WTC11 (cell line): ENCODE measurements around the gene TBL1Y. TPM values are rescaled to one million over a fixed set of nuclear protein-coding genes. Genes with fewer than 3 reads are reported as not detected.

ENCODE experiments used
- ATAC-seq: fragments of 200-7000 bp; cut with Tn5 transposase; 2 replicates; pipeline ENCODE4 v1.10.0; 2021; ENCODE audit warnings: mild to moderate bottlenecking, moderate library complexity
- CTCF ChIA-PET: fragments of 300-600 bp; sonication (Branson Sonifier 250); formaldehyde crosslinking; loops from one replicate; lab custom pipeline; 2021; ENCODE audit warnings: antibody characterized with exemption; lab: Charles Lee
- POLR2A ChIA-PET: fragments of 350-600 bp; sonication (Branson Sonifier 250); formaldehyde crosslinking; loops from one replicate; lab custom pipeline; 2021; ENCODE audit warnings: antibody characterized with exemption; lab: Charles Lee
- DNase-seq: peaks from one replicate; pipeline ENCODE4 v3.0.0; 2021; ENCODE audit warnings: low spot score
- H3K27ac Mint-ChIP-seq: 2 replicates; pipeline ENCODE4 v1.8.0; 2021; ENCODE audit warnings: mixed read lengths
- H3K27me3 Mint-ChIP-seq: 2 replicates; pipeline ENCODE4 v1.8.0; 2021; ENCODE audit warnings: low read depth, mild to moderate bottlenecking, moderate library complexity, mixed read lengths
- H3K36me3 Mint-ChIP-seq: 2 replicates; pipeline ENCODE4 v1.8.0; 2021; ENCODE audit warnings: mixed read lengths
- H3K4me1 Mint-ChIP-seq: 2 replicates; pipeline ENCODE4 v1.8.0; 2022; ENCODE audit warnings: mixed read lengths
- H3K4me3 Mint-ChIP-seq: 2 replicates; pipeline ENCODE4 v1.8.0; 2021; ENCODE audit warnings: mild to moderate bottlenecking, moderate library complexity, mixed read lengths
- H3K9me3 Mint-ChIP-seq: 2 replicates; pipeline ENCODE4 v1.8.0; 2021; ENCODE audit warnings: mixed read lengths
- AFF4 ChIP-seq: sonication (generic); formaldehyde crosslinking; IDR thresholded peaks from 2 replicates; pipeline ENCODE4 v1.8.1; 2023; ENCODE audit warnings: mild to moderate bottlenecking, missing genetic modification reagents, borderline replicate concordance
- AR ChIP-seq: fragments of 250-450 bp; sonication (Bioruptor Pico); IDR thresholded peaks from 2 replicates; pipeline ENCODE4 v1.9.0; 2021; ENCODE audit warnings: mild to moderate bottlenecking
- CTCF ChIP-seq: fragments of 200-600 bp; IDR thresholded peaks from 2 replicates; pipeline ENCODE4 v1.8.0; 2022; ENCODE audit warnings: antibody characterized with exemption
- ELF4 ChIP-seq: sonication (generic); formaldehyde crosslinking; IDR thresholded peaks from 2 replicates; pipeline ENCODE4 v1.8.1; 2022; ENCODE audit warnings: low read depth, mild to moderate bottlenecking, moderate library complexity, missing genetic modification reagents
- EMX1 ChIP-seq: fragments of 250-450 bp; sonication (Bioruptor Pico); IDR thresholded peaks from 2 replicates; pipeline ENCODE4 v1.8.0; 2021; ENCODE audit warnings: mild to moderate bottlenecking
- HMGXB4 ChIP-seq: sonication (generic); formaldehyde crosslinking; IDR thresholded peaks from 2 replicates; pipeline ENCODE4 v1.8.1; 2023; ENCODE audit warnings: mild to moderate bottlenecking, moderate library complexity, missing genetic modification reagents
- OVOL2 ChIP-seq: fragments of 250-450 bp; sonication (Bioruptor Pico); IDR thresholded peaks from 2 replicates; pipeline ENCODE4 v1.9.0; 2021; ENCODE audit warnings: mild to moderate bottlenecking, borderline replicate concordance
- RELA ChIP-seq: sonication (generic); formaldehyde crosslinking; IDR thresholded peaks from 2 replicates; pipeline ENCODE4 v1.8.1; 2022; ENCODE audit warnings: missing genetic modification reagents, mild to moderate bottlenecking, borderline replicate concordance
- TEAD1 ChIP-seq: sonication (generic); formaldehyde crosslinking; IDR thresholded peaks from 2 replicates; pipeline ENCODE4 v1.8.0; 2022; ENCODE audit warnings: mild to moderate bottlenecking, missing genetic modification reagents
- ZNF263 ChIP-seq: sonication (generic); formaldehyde crosslinking; IDR thresholded peaks from 2 replicates; pipeline ENCODE4 v1.8.1; 2022; ENCODE audit warnings: low read depth, mild to moderate bottlenecking, moderate library complexity, missing genetic modification reagents
- ZNF416 ChIP-seq: fragments of 250-450 bp; sonication (Bioruptor Pico); IDR thresholded peaks from 2 replicates; pipeline ENCODE4 v1.9.0; 2021; ENCODE audit warnings: mild to moderate bottlenecking, inconsistent platforms
- ZNF512 ChIP-seq: sonication (generic); formaldehyde crosslinking; IDR thresholded peaks from 2 replicates; pipeline ENCODE4 v1.8.1; 2022; ENCODE audit warnings: missing genetic modification reagents, borderline replicate concordance
- ZNF532 ChIP-seq: fragments of 250-450 bp; sonication (Bioruptor Pico); IDR thresholded peaks from 2 replicates; pipeline ENCODE4 v1.9.0; 2021; ENCODE audit warnings: mild to moderate bottlenecking, borderline replicate concordance
- total RNA-seq: library from RNA; stranded (reverse); gene quantifications from 3 replicates; pipeline ENCODE4 v1.2.3, GENCODE V29; 2021
- TF ChIP-seq, protein P1 (sequence below): fragments of 250-450 bp; sonication (Bioruptor Pico); IDR thresholded peaks from 2 replicates; pipeline ENCODE4 v1.9.0; 2021; ENCODE audit warnings: moderate library complexity, mild to moderate bottlenecking, inconsistent platforms, borderline replicate concordance

TBL1Y gene
- total RNA-seq, 1 experiment from 2014 or later, result not detected

DNA sequence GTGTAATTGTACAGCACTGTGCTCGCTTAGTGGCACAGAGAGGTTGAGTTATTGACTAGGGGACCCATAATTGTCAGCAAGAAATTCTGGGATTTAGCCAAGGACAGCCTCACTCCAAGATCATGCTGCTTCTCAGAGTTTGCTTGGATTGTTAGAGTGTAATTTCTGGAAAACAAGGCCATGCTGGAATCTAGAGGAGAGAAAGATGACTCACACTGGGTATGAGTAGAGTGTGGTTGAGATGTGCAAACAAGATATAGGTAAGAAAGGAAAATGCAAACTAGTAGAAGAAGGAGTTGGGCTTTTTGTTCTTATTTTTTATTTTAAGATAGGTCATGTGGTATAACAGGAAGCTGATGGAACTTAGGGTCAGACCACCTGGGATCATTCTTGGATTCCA is 97.4 kb downstream of the TBL1Y start:
- Mint-ChIP-seq H3K27ac (no peak overlapping the region), H3K9me3 (no peaks in the 10 kb centered on the region), H3K4me1 (no peaks in the 10 kb centered on the region), H3K4me3 (no peak overlapping the region), H3K27me3 (no peaks in the 10 kb centered on the region), H3K36me3 (no peaks in the 10 kb centered on the region)
- TF ChIP-seq, protein P1, sequence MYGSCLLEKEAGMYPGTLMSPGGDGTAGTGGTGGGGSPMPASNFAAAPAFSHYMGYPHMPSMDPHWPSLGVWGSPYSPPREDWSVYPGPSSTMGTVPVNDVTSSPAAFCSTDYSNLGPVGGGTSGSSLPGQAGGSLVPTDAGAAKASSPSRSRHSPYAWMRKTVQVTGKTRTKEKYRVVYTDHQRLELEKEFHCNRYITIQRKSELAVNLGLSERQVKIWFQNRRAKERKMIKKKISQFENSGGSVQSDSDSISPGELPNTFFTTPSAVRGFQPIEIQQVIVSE (CRISPR knock-in tag), result no peak
- TF ChIP-seq AR (CRISPR knock-in tag) (no peak), ZNF263 (CRISPR knock-in tag) (no peak), RELA (CRISPR knock-in tag) (no peak), OVOL2 (no peak), HMGXB4 (no peak), ZNF416 (CRISPR knock-in tag) (no peak), ZNF532 (CRISPR knock-in tag) (no peak), TEAD1 (CRISPR knock-in tag) (no peak), CTCF (no peak), AFF4 (CRISPR knock-in tag) (no peak), EMX1 (CRISPR knock-in tag) (no peak), ELF4 (no peak), ZNF512 (CRISPR knock-in tag) (no peak)
- no peak for ATAC-seq
- POLR2A ChIA-PET, result no interaction called here
- CTCF ChIA-PET, result no interaction called here
- DNase-seq, result no peak
